ENCODE measurements around the gene ZNF883.

ZNF883 gene

DNA sequence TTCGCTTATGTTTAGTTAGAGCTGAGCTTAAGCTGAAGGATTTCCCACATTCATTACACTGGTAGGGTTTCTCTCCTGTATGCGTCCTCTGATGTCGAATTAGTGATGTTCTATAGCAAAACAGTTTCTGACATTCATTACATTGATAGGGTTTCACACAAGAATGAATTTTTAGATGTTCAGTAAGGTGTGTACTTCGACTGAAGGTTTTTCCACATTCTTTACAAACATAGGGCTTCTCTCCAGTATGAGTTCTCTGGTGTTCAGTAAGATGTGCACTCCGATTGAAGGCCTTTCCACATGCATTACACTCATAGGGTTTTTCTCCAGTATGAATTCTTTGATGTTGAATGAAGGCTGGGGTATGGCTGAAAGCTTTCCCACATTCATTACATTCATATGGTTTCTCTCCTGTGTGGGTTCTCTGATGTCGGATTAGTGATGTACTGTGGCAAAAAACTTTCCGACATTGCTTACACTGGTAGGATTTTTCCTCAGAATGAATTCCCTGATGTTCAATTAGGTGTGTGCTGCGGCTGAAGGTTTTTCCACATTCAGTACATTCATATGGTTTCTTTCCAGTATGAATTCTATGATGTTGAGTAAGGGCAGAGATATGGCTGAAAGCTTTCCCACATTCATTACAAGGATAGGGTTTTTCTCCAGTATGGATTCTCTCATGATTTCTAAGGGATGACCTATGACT is 14.6 kb downstream of the ZNF883 start:
- H3K4me3 ChIP-seq (ENCODE audit: low read depth, low read length): peak overlapping the region; percentile 40
- no peak overlapping the region for H3K9ac ChIP-seq (ENCODE audit: low read depth, low read length)
- peaks cover 96% of the 10 kb centered on the region for H3K9me3 ChIP-seq (ENCODE audit: control insufficient read depth, insufficient read depth, low read length)
- no peak overlapping the region for H3K27ac ChIP-seq (ENCODE audit: low read depth, low read length)
- H3K36me3 ChIP-seq (ENCODE audit: control insufficient read depth, insufficient read depth, low read length): peaks cover 53% of the 10 kb centered on the region
- no peaks in the 10 kb centered on the region for H3K4me1 ChIP-seq (ENCODE audit: control insufficient read depth, insufficient read depth, low read length)
- H3K27me3 ChIP-seq (ENCODE audit: control insufficient read depth, insufficient read depth, low read length): no peaks in the 10 kb centered on the region

- H3K9me3 ChIP-seq (ENCODE audit: control insufficient read depth, insufficient read depth, low read length): peaks cover 16% of the 10 kb centered on the region
- no peaks in the 10 kb centered on the region for H3K27me3 ChIP-seq (ENCODE audit: control insufficient read depth, insufficient read depth, low read length)
- no peak overlapping the region for H3K9ac ChIP-seq (ENCODE audit: low read depth, low read length)
- no peaks in the 10 kb centered on the region for H3K36me3 ChIP-seq (ENCODE audit: control insufficient read depth, insufficient read depth, low read length)
- H3K27ac ChIP-seq (ENCODE audit: low read depth, low read length): no peak overlapping the region
- H3K4me1 ChIP-seq (ENCODE audit: control insufficient read depth, insufficient read depth, low read length): no peaks in the 10 kb centered on the region
- no peak overlapping the region for H3K4me3 ChIP-seq (ENCODE audit: low read depth, low read length)
These were observed 40.6 kb downstream of the ZNF883 start for GRCh38 chr9:112971415-112971814.

DNA sequence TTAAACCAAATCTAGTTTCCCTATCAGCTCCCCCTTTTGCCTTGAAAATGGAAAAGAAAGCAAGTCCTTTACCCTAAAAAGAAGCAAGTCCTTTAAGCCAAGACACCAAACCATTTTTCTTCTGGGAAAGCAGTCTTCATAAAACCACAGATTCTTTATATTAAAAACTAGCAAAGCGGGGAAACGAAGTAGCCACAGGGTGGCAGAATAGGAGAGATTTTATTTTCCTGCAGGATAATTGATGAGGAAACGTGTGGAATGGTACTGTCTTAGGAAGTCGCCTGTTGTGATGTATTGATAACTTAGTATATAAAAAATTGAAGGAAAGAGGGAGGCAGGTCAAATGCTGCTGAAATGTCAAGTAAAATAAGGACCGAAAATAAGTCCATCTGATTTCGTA is 41.1 kb downstream of the ZNF883 start:
- H3K4me1 ChIP-seq (ENCODE audit: control insufficient read depth, insufficient read depth, low read length): no peaks in the 10 kb centered on the region
- H3K36me3 ChIP-seq (ENCODE audit: control insufficient read depth, insufficient read depth, low read length): no peaks in the 10 kb centered on the region
- no peaks in the 10 kb centered on the region for H3K27me3 ChIP-seq (ENCODE audit: control insufficient read depth, insufficient read depth, low read length)
- H3K9me3 ChIP-seq (ENCODE audit: control insufficient read depth, insufficient read depth, low read length): peaks cover 13% of the 10 kb centered on the region
- no peak overlapping the region for H3K27ac ChIP-seq (ENCODE audit: low read depth, low read length)
- no peak overlapping the region for H3K4me3 ChIP-seq (ENCODE audit: low read depth, low read length)
- no peak overlapping the region for H3K9ac ChIP-seq (ENCODE audit: low read depth, low read length)

- H3K4me3 ChIP-seq (ENCODE audit: low read depth, low read length): no peak overlapping the region
- H3K9me3 ChIP-seq (ENCODE audit: control insufficient read depth, insufficient read depth, low read length): peaks cover 11% of the 10 kb centered on the region
- no peaks in the 10 kb centered on the region for H3K4me1 ChIP-seq (ENCODE audit: control insufficient read depth, insufficient read depth, low read length)
- H3K27ac ChIP-seq (ENCODE audit: low read depth, low read length): no peak overlapping the region
- no peak overlapping the region for H3K9ac ChIP-seq (ENCODE audit: low read depth, low read length)
- H3K36me3 ChIP-seq (ENCODE audit: control insufficient read depth, insufficient read depth, low read length): no peaks in the 10 kb centered on the region
- H3K27me3 ChIP-seq (ENCODE audit: control insufficient read depth, insufficient read depth, low read length): no peaks in the 10 kb centered on the region
These were observed 42.3 kb downstream of the ZNF883 start for GRCh38 chr9:112969730-112970129.

- no peak overlapping the region for H3K4me3 ChIP-seq (ENCODE audit: low read depth, low read length)
- H3K9me3 ChIP-seq (ENCODE audit: control insufficient read depth, insufficient read depth, low read length): peaks cover 3% of the 10 kb centered on the region
- H3K36me3 ChIP-seq (ENCODE audit: control insufficient read depth, insufficient read depth, low read length): no peaks in the 10 kb centered on the region
- H3K9ac ChIP-seq (ENCODE audit: low read depth, low read length): no peak overlapping the region
- no peaks in the 10 kb centered on the region for H3K27me3 ChIP-seq (ENCODE audit: control insufficient read depth, insufficient read depth, low read length)
- H3K4me1 ChIP-seq (ENCODE audit: control insufficient read depth, insufficient read depth, low read length): no peaks in the 10 kb centered on the region
- no peak overlapping the region for H3K27ac ChIP-seq (ENCODE audit: low read depth, low read length)
These were observed 56.4 kb downstream of the ZNF883 start for GRCh38 chr9:112955550-112955949.

DNA sequence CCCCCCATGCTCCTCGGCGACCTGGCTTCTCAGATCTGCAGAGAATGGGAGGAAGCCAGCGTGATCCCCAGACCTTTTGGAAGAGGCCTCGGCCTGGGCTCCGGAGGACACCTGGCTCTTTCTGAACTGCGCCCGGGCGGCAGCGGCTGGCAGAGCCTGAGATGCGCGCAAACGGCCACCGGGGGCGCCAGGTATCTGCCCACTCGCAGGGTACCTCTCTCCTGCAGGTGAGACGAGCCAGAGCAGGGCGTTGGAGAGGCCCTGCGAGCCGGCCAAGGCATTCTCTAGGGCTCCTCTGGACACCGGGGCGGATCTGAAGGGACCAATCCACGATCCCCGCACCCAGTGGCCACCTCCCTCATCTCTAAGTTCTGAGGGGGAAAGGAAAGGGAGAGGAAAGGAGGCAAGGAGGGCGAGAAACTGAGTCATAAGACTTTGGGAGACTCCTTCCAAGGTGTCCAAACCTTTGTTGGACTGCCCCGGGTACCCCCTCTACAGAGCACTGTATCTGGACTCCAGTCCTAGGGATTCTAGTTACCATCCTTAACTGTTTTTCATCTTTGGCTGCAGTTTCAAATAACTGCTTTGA is 66.3 kb downstream of the ZNF883 start:
- H3K27me3 ChIP-seq (ENCODE audit: control insufficient read depth, insufficient read depth, low read length): no peaks in the 10 kb centered on the region
- no peak overlapping the region for H3K27ac ChIP-seq (ENCODE audit: low read depth, low read length)
- H3K36me3 ChIP-seq (ENCODE audit: control insufficient read depth, insufficient read depth, low read length): no peaks in the 10 kb centered on the region
- no peak overlapping the region for H3K4me3 ChIP-seq (ENCODE audit: low read depth, low read length)
- no peak overlapping the region for H3K9ac ChIP-seq (ENCODE audit: low read depth, low read length)
- H3K9me3 ChIP-seq (ENCODE audit: control insufficient read depth, insufficient read depth, low read length): peaks cover 14% of the 10 kb centered on the region
- no peaks in the 10 kb centered on the region for H3K4me1 ChIP-seq (ENCODE audit: control insufficient read depth, insufficient read depth, low read length)

GRCh38 chr9:112939418-112939817 is 72.6 kb downstream of the ZNF883 start:
- no peak overlapping the region for H3K9ac ChIP-seq (ENCODE audit: low read depth, low read length)
- no peaks in the 10 kb centered on the region for H3K9me3 ChIP-seq (ENCODE audit: control insufficient read depth, insufficient read depth, low read length)
- H3K27ac ChIP-seq (ENCODE audit: low read depth, low read length): no peak overlapping the region
- H3K36me3 ChIP-seq (ENCODE audit: control insufficient read depth, insufficient read depth, low read length): no peaks in the 10 kb centered on the region
- no peaks in the 10 kb centered on the region; the same call in 1 of the 2 replicates for H3K27me3 ChIP-seq (ENCODE audit: control insufficient read depth, insufficient read depth, low read length)
- no peaks in the 10 kb centered on the region for H3K4me1 ChIP-seq (ENCODE audit: control insufficient read depth, insufficient read depth, low read length)
- no peak overlapping the region for H3K4me3 ChIP-seq (ENCODE audit: low read depth, low read length)

- Histone ChIP-seq H3K36me3 (ENCODE audit: control insufficient read depth, insufficient read depth, low read length) (no peaks in the 10 kb centered on the region), H3K9ac (ENCODE audit: low read depth, low read length) (no peak overlapping the region), H3K27ac (ENCODE audit: low read depth, low read length) (no peak overlapping the region), H3K27me3 (ENCODE audit: control insufficient read depth, insufficient read depth, low read length) (no peaks in the 10 kb centered on the region; the same call in 1 of the 2 replicates), H3K4me3 (ENCODE audit: low read depth, low read length) (no peak overlapping the region), H3K9me3 (ENCODE audit: control insufficient read depth, insufficient read depth, low read length) (0 out of 2 replicates have a peak, but pooled peaks cover 3% of the 10 kb centered on the region), H3K4me1 (ENCODE audit: control insufficient read depth, insufficient read depth, low read length) (no peaks in the 10 kb centered on the region)
These were observed 78.3 kb downstream of the ZNF883 start for GRCh38 chr9:112933696-112934095.

DNA sequence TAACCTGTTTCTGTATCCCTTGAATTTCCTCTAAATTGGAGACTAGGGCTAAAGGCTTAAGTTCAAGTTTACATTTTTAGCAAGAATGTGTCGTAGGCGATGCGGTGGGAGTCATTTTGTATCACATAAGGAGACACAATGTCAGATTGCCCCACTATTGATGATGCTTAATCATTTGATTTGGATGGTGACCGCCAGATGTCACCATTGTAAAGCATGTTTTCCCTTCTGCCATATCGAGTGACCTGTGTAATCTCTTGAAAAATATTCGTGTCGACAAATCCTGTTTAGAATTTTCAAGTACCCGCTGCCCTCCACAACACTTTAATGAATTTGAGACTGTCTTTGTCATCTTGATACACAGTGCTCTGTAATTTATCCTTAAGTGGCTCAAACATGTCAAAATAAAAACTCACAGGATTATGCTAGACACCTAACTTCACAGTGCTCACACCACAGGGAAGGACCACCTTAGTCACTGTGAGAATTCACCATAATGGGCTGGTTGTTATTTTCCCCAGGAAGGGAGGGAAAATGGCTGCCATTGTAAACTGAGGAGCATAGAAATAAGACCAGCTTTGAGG is 86.8 kb downstream of the ZNF883 start:
- H3K27me3 ChIP-seq (ENCODE audit: control insufficient read depth, insufficient read depth, low read length): no peaks in the 10 kb centered on the region
- H3K36me3 ChIP-seq (ENCODE audit: control insufficient read depth, insufficient read depth, low read length): no peaks in the 10 kb centered on the region
- no peaks in the 10 kb centered on the region for H3K9me3 ChIP-seq (ENCODE audit: control insufficient read depth, insufficient read depth, low read length)
- no peak overlapping the region for H3K9ac ChIP-seq (ENCODE audit: low read depth, low read length)
- H3K4me3 ChIP-seq (ENCODE audit: low read depth, low read length): no peak overlapping the region
- no peaks in the 10 kb centered on the region for H3K4me1 ChIP-seq (ENCODE audit: control insufficient read depth, insufficient read depth, low read length)
- H3K27ac ChIP-seq (ENCODE audit: low read depth, low read length): no peak overlapping the region

DNA sequence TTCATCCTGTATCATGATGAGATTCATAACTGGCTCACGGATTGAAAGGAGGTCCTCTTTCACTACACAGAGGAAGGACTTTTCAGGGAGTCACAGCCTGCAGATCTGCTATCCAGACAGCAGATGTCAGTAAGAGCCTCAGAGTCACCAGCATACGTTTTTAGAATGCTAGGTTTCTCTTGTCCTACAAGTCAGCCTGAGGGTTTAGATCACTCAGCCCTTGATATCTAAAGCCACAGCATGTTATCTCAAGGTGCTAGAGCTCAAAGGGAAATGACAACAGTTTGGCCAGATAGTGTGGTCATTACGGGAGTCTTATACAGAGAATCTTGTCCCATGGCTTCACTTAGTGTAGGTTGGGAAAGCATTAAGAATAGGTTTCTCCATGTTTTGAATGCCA is 90.4 kb downstream of the ZNF883 start:
- Histone ChIP-seq H3K27ac (ENCODE audit: low read depth, low read length) (no peak overlapping the region), H3K27me3 (ENCODE audit: control insufficient read depth, insufficient read depth, low read length) (no peaks in the 10 kb centered on the region), H3K4me3 (ENCODE audit: low read depth, low read length) (no peak overlapping the region), H3K9me3 (ENCODE audit: control insufficient read depth, insufficient read depth, low read length) (no peaks in the 10 kb centered on the region), H3K36me3 (ENCODE audit: control insufficient read depth, insufficient read depth, low read length) (no peaks in the 10 kb centered on the region), H3K4me1 (ENCODE audit: control insufficient read depth, insufficient read depth, low read length) (no peaks in the 10 kb centered on the region), H3K9ac (ENCODE audit: low read depth, low read length) (no peak overlapping the region)

DNA sequence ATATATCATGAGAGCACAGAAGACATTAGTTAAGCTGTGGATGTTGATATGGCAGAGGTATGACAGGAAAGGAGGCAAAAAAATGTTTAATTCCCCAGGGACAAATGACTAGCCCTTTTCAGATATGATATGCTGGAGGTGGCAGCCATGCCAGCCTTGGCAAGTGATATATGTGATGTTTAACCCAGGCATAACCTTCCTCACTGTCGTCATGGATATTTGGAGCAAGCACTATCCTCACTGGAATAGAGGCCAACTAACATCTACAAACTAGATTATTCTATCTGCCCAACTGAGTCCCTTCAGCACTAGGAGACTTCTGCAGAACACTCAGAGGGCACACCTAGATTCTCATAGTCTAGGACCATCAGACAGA is 94.0 kb downstream of the ZNF883 start:
- no peak overlapping the region for H3K4me3 ChIP-seq (ENCODE audit: low read depth, low read length)
- no peaks in the 10 kb centered on the region; the same call in 1 of the 2 replicates for H3K27me3 ChIP-seq (ENCODE audit: control insufficient read depth, insufficient read depth, low read length)
- H3K9ac ChIP-seq (ENCODE audit: low read depth, low read length): no peak overlapping the region
- no peaks in the 10 kb centered on the region for H3K9me3 ChIP-seq (ENCODE audit: control insufficient read depth, insufficient read depth, low read length)
- H3K36me3 ChIP-seq (ENCODE audit: control insufficient read depth, insufficient read depth, low read length): no peaks in the 10 kb centered on the region
- no peaks in the 10 kb centered on the region for H3K4me1 ChIP-seq (ENCODE audit: control insufficient read depth, insufficient read depth, low read length)
- H3K27ac ChIP-seq (ENCODE audit: low read depth, low read length): no peak overlapping the region
